GM12878 (cell line): ENCODE measurements around the gene RET. TPM values are rescaled to one million over a fixed set of nuclear protein-coding genes. Genes with fewer than 3 reads are reported as not detected.

Experiments used
- ATAC-seq: fragments of 200-7000 bp; cut with Tn5 transposase; 3 replicates; pipeline ENCODE4 v1.9.1; 2020; ENCODE audit warnings: mild to moderate bottlenecking, moderate library complexity
- BruUV-seq: library from RNA; stranded (reverse); fragments of 400-500 nt; replicated peaks from 2 replicates; lab custom pipeline; 2021; lab: Mats Ljungman, UMichigan
- CTCF ChIA-PET: fragments of 300-600 bp; sonication (Branson Sonifier 250); formaldehyde crosslinking; extraction: SDS; loops from one replicate; lab custom pipeline; 2021; ENCODE audit warnings: inconsistent platforms; lab: Yijun Ruan, JAX
- POLR2A ChIA-PET: fragments of 350-600 bp; formaldehyde crosslinking; extraction: SDS; loops from one replicate; lab custom pipeline; 2021; ENCODE audit warnings: inconsistent platforms; lab: Charles Lee
- RAD21 ChIA-PET: fragments of 300-600 bp; sonication (Branson Sonifier 250); formaldehyde crosslinking; loops from one replicate; lab custom pipeline; 2023; ENCODE audit warnings: antibody characterized with exemption; ENCODE audit not compliant: unreplicated experiment; lab: Charles Lee
- SMC1A ChIA-PET: fragments of 300-600 bp; sonication (Branson Sonifier 250); formaldehyde crosslinking; loops from one replicate; lab custom pipeline; 2023; ENCODE audit not compliant: unreplicated experiment, uncharacterized antibody; lab: Charles Lee
- DNase-seq: peaks from one replicate; pipeline ENCODE4 v3.0.0-alpha.2; 2011; ENCODE audit warnings: low read depth, low spot score
- FAIRE-seq: peaks from 3 replicates; lab custom pipeline; 2011; peaks lifted over from hg19 to GRCh38; lab: Jason Lieb, UNC
- H2AFZ ChIP-seq: 2 replicates; pipeline ENCODE4 v1.6.0; 2011; ENCODE audit warnings: low read depth, low read length, control low read depth; ENCODE audit not compliant: control insufficient read depth
- H3K27ac ChIP-seq: 2 replicates; pipeline ENCODE4 v1.5.1; 2011; ENCODE audit warnings: control low read depth; ENCODE audit not compliant: control insufficient read depth, insufficient read depth
- H3K27me3 ChIP-seq, 2 experiments: replicated peaks in 1 of 2; 2 replicates each; pipeline versions ENCODE4 v1.6.0 to v1.6.1; 2011; ENCODE audit warnings: low read length in 1 of 2; ENCODE audit not compliant: control insufficient read depth in 2 of 2, insufficient read depth in 2 of 2
- H3K36me3 ChIP-seq, 2 experiments: 2 replicates each; pipeline ENCODE4 v1.5.1; 2011; ENCODE audit warnings: low read length in 1 of 2; ENCODE audit not compliant: control insufficient read depth in 2 of 2, insufficient read depth in 2 of 2
- H3K4me1 ChIP-seq: 2 replicates; pipeline ENCODE4 v1.6.1; 2011; ENCODE audit warnings: mild to moderate bottlenecking, low read length, moderate library complexity, mixed read lengths; ENCODE audit not compliant: control insufficient read depth, insufficient read depth
- H3K4me2 ChIP-seq: 2 replicates; pipeline ENCODE4 v1.6.0; 2011; ENCODE audit warnings: control low read depth; ENCODE audit not compliant: control insufficient read depth, insufficient read depth
- H3K4me3 ChIP-seq: fragments of 200-600 bp; sonication (generic); 2 replicates; pipeline ENCODE4 v1.5.1; 2016
- H3K79me2 ChIP-seq: 2 replicates; pipeline ENCODE4 v1.6.0; 2011; ENCODE audit warnings: low read length; ENCODE audit not compliant: control insufficient read depth, insufficient read depth
- H3K9ac ChIP-seq: 2 replicates; pipeline ENCODE4 v1.8.0; 2011; ENCODE audit warnings: low read length, control low read depth, mixed read lengths; ENCODE audit not compliant: control insufficient read depth, insufficient read depth
- H3K9me3 ChIP-seq: replicated peaks from 3 replicates; pipeline ENCODE4 v1.5.1; 2011; ENCODE audit warnings: mild to moderate bottlenecking, low read length; ENCODE audit not compliant: control insufficient read depth, insufficient read depth
- H4K20me1 ChIP-seq: 2 replicates; pipeline ENCODE4 v1.6.0; 2011; ENCODE audit not compliant: control insufficient read depth, insufficient read depth
- CBFB ChIP-seq: IDR thresholded peaks from 2 replicates; pipeline ENCODE4 v1.6.1; 2016; ENCODE audit warnings: antibody characterized with exemption, low read depth
- CREB1 ChIP-seq: IDR thresholded peaks from 2 replicates; pipeline ENCODE4 v1.6.1; 2012; ENCODE audit warnings: low read depth, mild to moderate bottlenecking, inconsistent platforms
- HDGF ChIP-seq: fragments of 450-650 bp; IDR thresholded peaks from 2 replicates; pipeline ENCODE4 v1.6.1; 2016; ENCODE audit warnings: antibody characterized with exemption
- NFYA ChIP-seq: IDR thresholded peaks from 2 replicates; pipeline ENCODE4 v1.6.1; 2011; ENCODE audit warnings: low read depth, mild to moderate bottlenecking, low read length, improper control_type of control experiment, borderline replicate concordance
- RB1 ChIP-seq: fragments of 450-650 bp; formaldehyde crosslinking; IDR thresholded peaks from 2 replicates; pipeline ENCODE4 v1.6.1; 2017; ENCODE audit warnings: mild to moderate bottlenecking, borderline replicate concordance
- SREBF1 ChIP-seq: IDR thresholded peaks from 2 replicates; pipeline ENCODE4 v1.6.1; 2012; ENCODE audit warnings: mild to moderate bottlenecking, low read length
- SUZ12 ChIP-seq: fragments of 200-600 bp; sonication (generic); IDR thresholded peaks from one replicate; pipeline ENCODE4 v1.6.1; 2018; ENCODE audit warnings: antibody characterized with exemption, mild to moderate bottlenecking; ENCODE audit not compliant: unreplicated experiment
- TAF1 ChIP-seq: IDR thresholded peaks from 2 replicates; pipeline ENCODE4 v1.6.1; 2011; ENCODE audit warnings: mild to moderate bottlenecking, low read depth, low read length, borderline replicate concordance
- TCF12 ChIP-seq: IDR thresholded peaks from 2 replicates; pipeline ENCODE4 v1.6.1; 2011; ENCODE audit warnings: low read depth, mild to moderate bottlenecking, low read length
- TCF3 ChIP-seq: IDR thresholded peaks from 2 replicates; pipeline ENCODE4 v1.6.1; 2012; ENCODE audit warnings: low read depth, mild to moderate bottlenecking, low read length, borderline replicate concordance; ENCODE audit not compliant: insufficient read depth
- USF2 ChIP-seq: IDR thresholded peaks from 2 replicates; pipeline ENCODE4 v1.6.1; 2011; ENCODE audit warnings: low read depth, low read length, improper control_type of control experiment, borderline replicate concordance
- ZNF274 ChIP-seq: IDR thresholded peaks from one replicate; pipeline ENCODE4 v1.8.0; 2011; ENCODE audit not compliant: insufficient read length, insufficient read depth
- ZSCAN29 ChIP-seq: fragments of 450-650 bp; IDR thresholded peaks from 2 replicates; pipeline ENCODE4 v1.6.1; 2017; ENCODE audit warnings: mild to moderate bottlenecking, moderate library complexity
- ZZZ3 ChIP-seq: IDR thresholded peaks from 2 replicates; pipeline ENCODE4 v1.6.1; 2011; ENCODE audit warnings: low read depth; ENCODE audit not compliant: control insufficient read depth, insufficient read length
- WGBS: methylation state at CpG from one replicate; pipeline ENCODE4 v1.1.6; 2016; ENCODE audit warnings: low lambda C conversion rate; ENCODE audit not compliant: insufficient replicate concordance, insufficient coverage; ENCODE audit errors: missing lambda C conversion rate; 5-methylcytosine and 5-hydroxymethylcytosine counted together
- in situ Hi-C: fragments of 300-500 bp; cut with MboI; formaldehyde crosslinking; loops from 9 replicates; pipeline ENCODE4 v1.14.3; 2018; ENCODE audit warnings: mixed read lengths
- intact Hi-C: fragments of 100-400 bp; cut with micrococcal nuclease; formaldehyde crosslinking; loops from one replicate; pipeline ENCODE4 v1.14.2; 2022; ENCODE audit not compliant: unreplicated experiment
- polyA plus RNA-seq, 11 experiments: library from polyadenylated mRNA; depleted of rRNA in 4 of 11; unstranded in 6 of 11; stranded (reverse) in 5 of 11; fragments of >200 nt; fragmentation: Nextera tagmentation in 4 of 11; fragmentation: Illumina TruSeq in 1 of 11; extraction: Ambion mirVana in 4 of 11; extraction: Trizol in 1 of 11; gene quantifications; 1 replicate in 1 of 11; 2 replicates in 10 of 11; pipeline versions ENCODE4 v1.2.1 to v1.2.3, GENCODE V29; 2011 to 2016; ENCODE audit warnings: inconsistent platforms in 2 of 11, missing spikeins in 2 of 11, low read depth in 1 of 11
- total RNA-seq, 4 experiments: library from RNA; depleted of rRNA in 3 of 4; stranded (reverse); fragments of >200 nt in 3 of 4; fragmentation: Illumina TruSeq in 1 of 4; extraction: Trizol in 1 of 4; gene quantifications; 2 replicates each; pipeline versions ENCODE4 v1.2.1 to v1.2.3, GENCODE V29; 2013 to 2021
- TF ChIP-seq, protein P1 (sequence below): IDR thresholded peaks from 2 replicates; pipeline ENCODE4 v1.6.1; 2012; ENCODE audit warnings: low read depth, low read length, improper control_type of control experiment
- TF ChIP-seq, protein P2 (sequence below): fragments of 450-650 bp; formaldehyde crosslinking; IDR thresholded peaks from 2 replicates; pipeline ENCODE4 v1.4.0; 2022; ENCODE audit warnings: mild to moderate bottlenecking, moderate library complexity
- TF ChIP-seq, protein P3 (sequence below): IDR thresholded peaks from 2 replicates; pipeline ENCODE4 v1.6.1; 2011; ENCODE audit warnings: borderline replicate concordance, low read depth, mild to moderate bottlenecking, moderate library complexity, low read length; ENCODE audit not compliant: insufficient read depth, poor library complexity, severe bottlenecking

Gene RET
- total and polyA plus RNA-seq, 10 of the 15 experiments (the other 5 are each of a cell fraction or from before 2014, with no cell fraction given): not detected

GRCh38 chr10:43053825-43054224 lies 23.0 kb upstream of the RET start:
- Histone ChIP-seq H3K4me1 (no peaks in the 10 kb centered on the region), H3K27ac (no peak overlapping the region), H4K20me1 (no peaks in the 10 kb centered on the region), H3K27me3 (no peaks in the 10 kb centered on the region; a peak in 1 of 4 replicates), H3K9me3 (no peaks in the 10 kb centered on the region), H2AFZ (no peak overlapping the region), H3K4me2 (no peak overlapping the region), H3K36me3 (no peaks in the 10 kb centered on the region), H3K4me3 (no peak overlapping the region), H3K9ac (no peak overlapping the region), H3K79me2 (no peaks in the 10 kb centered on the region)
- WGBS: 38% methylated on average over 8 of the region's 8 CpGs
- in situ Hi-C loops (no loop called here), intact Hi-C loops (no loop called here)
- BruUV-seq: no TSS peak
- ChIA-PET POLR2A (no interaction called here), RAD21 (no interaction called here), CTCF (no interaction called here), SMC1A (no interaction called here)
- no peak for ATAC-seq
- no peak for DNase-seq
- no peak for FAIRE-seq
- TF ChIP-seq, protein P1, sequence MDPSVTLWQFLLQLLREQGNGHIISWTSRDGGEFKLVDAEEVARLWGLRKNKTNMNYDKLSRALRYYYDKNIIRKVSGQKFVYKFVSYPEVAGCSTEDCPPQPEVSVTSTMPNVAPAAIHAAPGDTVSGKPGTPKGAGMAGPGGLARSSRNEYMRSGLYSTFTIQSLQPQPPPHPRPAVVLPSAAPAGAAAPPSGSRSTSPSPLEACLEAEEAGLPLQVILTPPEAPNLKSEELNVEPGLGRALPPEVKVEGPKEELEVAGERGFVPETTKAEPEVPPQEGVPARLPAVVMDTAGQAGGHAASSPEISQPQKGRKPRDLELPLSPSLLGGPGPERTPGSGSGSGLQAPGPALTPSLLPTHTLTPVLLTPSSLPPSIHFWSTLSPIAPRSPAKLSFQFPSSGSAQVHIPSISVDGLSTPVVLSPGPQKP: no peak
- no peak for TF ChIP-seq NFYA
- no peak for TF ChIP-seq TCF12
- TF ChIP-seq RB1: no peak
- TF ChIP-seq TCF3: no peak
- no peak for TF ChIP-seq SUZ12
- TF ChIP-seq, protein P2, sequence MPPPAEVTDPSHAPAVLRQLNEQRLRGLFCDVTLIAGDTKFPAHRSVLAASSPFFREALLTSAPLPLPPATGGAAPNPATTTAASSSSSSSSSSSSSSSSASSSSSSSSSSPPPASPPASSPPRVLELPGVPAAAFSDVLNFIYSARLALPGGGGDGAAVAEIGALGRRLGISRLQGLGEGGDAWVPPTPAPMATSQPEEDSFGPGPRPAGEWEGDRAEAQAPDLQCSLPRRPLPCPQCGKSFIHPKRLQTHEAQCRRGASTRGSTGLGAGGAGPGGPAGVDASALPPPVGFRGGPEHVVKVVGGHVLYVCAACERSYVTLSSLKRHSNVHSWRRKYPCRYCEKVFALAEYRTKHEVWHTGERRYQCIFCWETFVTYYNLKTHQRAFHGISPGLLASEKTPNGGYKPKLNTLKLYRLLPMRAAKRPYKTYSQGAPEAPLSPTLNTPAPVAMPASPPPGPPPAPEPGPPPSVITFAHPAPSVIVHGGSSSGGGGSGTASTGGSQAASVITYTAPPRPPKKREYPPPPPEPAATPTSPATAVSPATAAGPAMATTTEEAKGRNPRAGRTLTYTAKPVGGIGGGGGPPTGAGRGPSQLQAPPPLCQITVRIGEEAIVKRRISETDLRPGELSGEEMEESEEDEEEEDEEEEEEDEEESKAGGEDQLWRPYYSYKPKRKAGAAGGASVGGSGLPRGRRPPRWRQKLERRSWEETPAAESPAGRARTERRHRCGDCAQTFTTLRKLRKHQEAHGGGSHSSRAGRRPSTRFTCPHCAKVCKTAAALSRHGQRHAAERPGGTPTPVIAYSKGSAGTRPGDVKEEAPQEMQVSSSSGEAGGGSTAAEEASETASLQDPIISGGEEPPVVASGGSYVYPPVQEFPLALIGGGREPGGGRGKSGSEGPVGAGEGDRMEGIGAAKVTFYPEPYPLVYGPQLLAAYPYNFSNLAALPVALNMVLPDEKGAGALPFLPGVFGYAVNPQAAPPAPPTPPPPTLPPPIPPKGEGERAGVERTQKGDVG: no peak
- TF ChIP-seq, protein P3, sequence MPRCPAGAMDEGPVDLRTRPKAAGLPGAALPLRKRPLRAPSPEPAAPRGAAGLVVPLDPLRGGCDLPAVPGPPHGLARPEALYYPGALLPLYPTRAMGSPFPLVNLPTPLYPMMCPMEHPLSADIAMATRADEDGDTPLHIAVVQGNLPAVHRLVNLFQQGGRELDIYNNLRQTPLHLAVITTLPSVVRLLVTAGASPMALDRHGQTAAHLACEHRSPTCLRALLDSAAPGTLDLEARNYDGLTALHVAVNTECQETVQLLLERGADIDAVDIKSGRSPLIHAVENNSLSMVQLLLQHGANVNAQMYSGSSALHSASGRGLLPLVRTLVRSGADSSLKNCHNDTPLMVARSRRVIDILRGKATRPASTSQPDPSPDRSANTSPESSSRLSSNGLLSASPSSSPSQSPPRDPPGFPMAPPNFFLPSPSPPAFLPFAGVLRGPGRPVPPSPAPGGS: no peak
- TF ChIP-seq USF2: no peak
- no peak for TF ChIP-seq CREB1
- TF ChIP-seq ZNF274: no peak
- no peak for TF ChIP-seq SREBF1
- TF ChIP-seq ZSCAN29: no peak
- TF ChIP-seq ZZZ3: no peak
- no peak for TF ChIP-seq CBFB
- no peak for TF ChIP-seq HDGF
- no peak for TF ChIP-seq TAF1
